ENCODE results near the gene TMEM201.

TMEM201 gene

DNA sequence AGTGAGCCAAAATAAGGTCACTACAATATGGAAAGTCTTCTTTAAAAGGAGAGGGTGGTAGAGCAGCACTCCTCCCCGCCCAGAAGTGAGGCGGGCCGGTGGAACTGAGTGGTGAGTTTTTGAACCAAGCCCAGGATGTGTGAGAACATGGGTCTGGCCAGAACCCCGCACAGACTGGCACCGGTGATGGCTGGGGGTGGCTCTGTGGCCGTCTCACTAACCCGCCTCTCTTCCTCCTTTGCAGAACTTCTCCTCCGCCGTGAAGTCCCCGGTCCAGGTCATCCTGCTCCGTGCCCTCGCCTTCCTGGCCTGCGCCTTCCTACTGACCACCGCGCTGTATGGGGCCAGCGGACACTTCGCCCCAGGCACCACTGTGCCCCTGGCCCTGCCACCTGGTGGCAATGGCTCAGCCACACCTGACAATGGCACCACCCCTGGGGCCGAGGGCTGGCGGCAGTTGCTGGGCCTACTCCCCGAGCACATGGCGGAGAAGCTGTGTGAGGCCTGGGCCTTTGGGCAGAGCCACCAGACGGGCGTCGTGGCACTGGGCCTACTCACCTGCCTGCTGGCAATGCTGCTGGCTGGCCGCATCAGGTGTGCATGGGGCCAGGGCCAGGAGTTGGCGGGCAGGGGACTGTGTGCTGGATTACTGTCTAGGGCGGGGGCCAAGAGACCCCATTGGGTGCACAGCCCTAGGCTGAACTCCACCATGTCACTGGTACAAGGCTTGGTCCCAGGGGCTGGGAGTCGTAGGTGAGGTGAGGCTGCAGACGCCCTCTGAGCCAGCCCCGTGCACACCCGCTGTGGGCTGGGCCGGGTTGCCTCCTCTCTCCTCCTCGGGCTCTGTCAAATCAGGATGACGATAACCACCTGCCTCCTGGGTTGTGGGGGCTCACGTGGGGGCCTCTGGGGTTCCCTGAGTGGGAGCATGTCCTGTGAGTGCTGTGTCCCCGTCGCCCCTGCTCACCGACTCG, 12.4 kb downstream of the TMEM201 start:
- H3K4me1 Mint-ChIP-seq (ENCODE audit: low read depth), result no peaks in the 10 kb centered on the region
- no peaks in the 10 kb centered on the region for H3K9me3 Mint-ChIP-seq
- H3K27me3 Mint-ChIP-seq, result no peaks in the 10 kb centered on the region
- H3K36me3 Mint-ChIP-seq (ENCODE audit: low read depth), result peaks cover 99% of the 10 kb centered on the region
- no peak overlapping the region for H3K4me3 Mint-ChIP-seq
- intact Hi-C loops (cut with micrococcal nuclease), result no loop called here
- H3K27ac Mint-ChIP-seq, result no peak overlapping the region

- Mint-ChIP-seq H3K4me3 (no peak overlapping the region), H3K9me3 (no peaks in the 10 kb centered on the region), H3K36me3 (ENCODE audit: low read depth) (peaks cover 98% of the 10 kb centered on the region), H3K27me3 (no peaks in the 10 kb centered on the region), H3K4me1 (ENCODE audit: low read depth) (no peaks in the 10 kb centered on the region), H3K27ac (no peak overlapping the region)
- intact Hi-C loops (cut with micrococcal nuclease), result no loop called here
Observed at GRCh38 chr1:9601942-9602793, 13.5 kb downstream of the TMEM201 start.

GRCh38 chr1:9602794-9603167, 14.1 kb downstream of the TMEM201 start:
- Mint-ChIP-seq H3K27ac (no peak overlapping the region), H3K4me1 (ENCODE audit: low read depth) (no peaks in the 10 kb centered on the region), H3K36me3 (ENCODE audit: low read depth) (peaks cover 98% of the 10 kb centered on the region), H3K9me3 (no peaks in the 10 kb centered on the region), H3K27me3 (no peaks in the 10 kb centered on the region), H3K4me3 (no peak overlapping the region)
- intact Hi-C loops (cut with micrococcal nuclease), result no loop called here

GRCh38 chr1:9603307-9603706, 14.6 kb downstream of the TMEM201 start:
- H3K4me1 Mint-ChIP-seq (ENCODE audit: low read depth), result no peaks in the 10 kb centered on the region
- H3K27ac Mint-ChIP-seq, result no peak overlapping the region
- H3K36me3 Mint-ChIP-seq (ENCODE audit: low read depth), result peaks cover 98% of the 10 kb centered on the region
- intact Hi-C loops (cut with micrococcal nuclease), result no loop called here
- H3K9me3 Mint-ChIP-seq, result no peaks in the 10 kb centered on the region
- H3K27me3 Mint-ChIP-seq, result no peaks in the 10 kb centered on the region
- H3K4me3 Mint-ChIP-seq, result no peak overlapping the region

GRCh38 chr1:9603766-9604753, 15.3 kb downstream of the TMEM201 start:
- H3K4me3 Mint-ChIP-seq, result no peak overlapping the region
- no peak overlapping the region for H3K27ac Mint-ChIP-seq
- H3K36me3 Mint-ChIP-seq (ENCODE audit: low read depth), result peaks cover 98% of the 10 kb centered on the region
- no peaks in the 10 kb centered on the region for H3K27me3 Mint-ChIP-seq
- intact Hi-C loops (cut with micrococcal nuclease), result no loop called here
- no peaks in the 10 kb centered on the region for H3K4me1 Mint-ChIP-seq (ENCODE audit: low read depth)
- no peaks in the 10 kb centered on the region for H3K9me3 Mint-ChIP-seq

- no peaks in the 10 kb centered on the region for H3K27me3 Mint-ChIP-seq
- no peaks in the 10 kb centered on the region for H3K9me3 Mint-ChIP-seq
- peaks cover 98% of the 10 kb centered on the region for H3K36me3 Mint-ChIP-seq (ENCODE audit: low read depth)
- no peaks in the 10 kb centered on the region for H3K4me1 Mint-ChIP-seq (ENCODE audit: low read depth)
- intact Hi-C loops (cut with micrococcal nuclease), result no loop called here
- no peak overlapping the region for H3K27ac Mint-ChIP-seq
- H3K4me3 Mint-ChIP-seq, result no peak overlapping the region
Observed at GRCh38 chr1:9604836-9605235, 16.1 kb downstream of the TMEM201 start.

DNA sequence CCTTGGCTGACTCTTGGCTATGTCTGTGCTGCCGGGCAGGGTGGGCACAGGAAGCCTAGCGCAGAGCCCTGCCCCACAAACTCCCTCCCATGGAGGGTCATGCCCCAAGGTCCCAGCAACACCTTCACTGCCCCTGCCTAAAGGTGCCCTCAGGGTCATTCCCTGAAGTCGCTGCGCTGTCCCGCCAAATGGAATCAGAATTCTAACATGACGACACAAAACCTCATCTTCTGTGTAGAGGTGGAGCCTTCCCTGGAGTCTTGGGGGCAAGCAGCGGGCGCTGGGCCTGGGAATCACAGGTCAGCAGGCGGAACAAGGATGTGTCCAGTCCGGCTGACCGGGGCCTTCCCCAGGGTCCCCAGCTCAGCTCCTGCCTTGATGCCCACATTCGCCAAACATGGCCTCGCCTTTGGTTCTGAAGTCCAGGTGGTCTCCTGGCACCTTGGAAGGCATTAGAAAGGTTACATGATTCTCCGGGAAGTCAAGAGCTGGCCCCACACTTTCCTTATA, 17.3 kb downstream of the TMEM201 start:
- Mint-ChIP-seq H3K4me3 (no peak overlapping the region), H3K27ac (no peak overlapping the region), H3K36me3 (ENCODE audit: low read depth) (peaks cover 98% of the 10 kb centered on the region), H3K4me1 (ENCODE audit: low read depth) (no peaks in the 10 kb centered on the region), H3K27me3 (no peaks in the 10 kb centered on the region), H3K9me3 (no peaks in the 10 kb centered on the region)
- intact Hi-C loops (cut with micrococcal nuclease), result no loop called here

- H3K27me3 Mint-ChIP-seq, result no peaks in the 10 kb centered on the region
- intact Hi-C loops (cut with micrococcal nuclease), result no loop called here
- peaks cover 98% of the 10 kb centered on the region for H3K36me3 Mint-ChIP-seq (ENCODE audit: low read depth)
- no peak overlapping the region for H3K27ac Mint-ChIP-seq
- H3K9me3 Mint-ChIP-seq, result no peaks in the 10 kb centered on the region
- H3K4me1 Mint-ChIP-seq (ENCODE audit: low read depth), result no peaks in the 10 kb centered on the region
- H3K4me3 Mint-ChIP-seq, result no peak overlapping the region
Observed at GRCh38 chr1:9606458-9606857, 17.7 kb downstream of the TMEM201 start.

DNA sequence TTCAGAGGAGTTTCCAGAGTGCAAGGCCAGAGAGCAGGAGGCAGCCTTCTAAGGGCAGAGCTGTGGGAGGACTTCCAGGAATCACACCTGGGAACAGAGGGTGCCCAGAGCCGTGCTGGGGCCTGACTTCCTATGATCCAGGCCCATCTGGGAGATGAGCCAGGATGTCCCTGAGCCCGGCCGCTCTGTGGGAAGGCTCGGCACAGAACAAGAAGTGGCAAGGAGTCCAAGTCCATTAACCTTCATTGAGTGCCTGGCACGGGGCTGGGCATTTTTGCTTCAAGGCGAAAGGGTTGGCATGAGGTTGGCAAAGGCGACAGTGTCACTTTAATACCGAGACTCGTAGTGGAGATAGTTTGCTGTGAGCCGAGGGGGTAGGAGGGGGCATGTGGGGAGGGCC, 18.2 kb downstream of the TMEM201 start:
- H3K4me3 Mint-ChIP-seq, result no peak overlapping the region
- H3K27ac Mint-ChIP-seq, result no peak overlapping the region
- H3K9me3 Mint-ChIP-seq, result no peaks in the 10 kb centered on the region
- peaks cover 98% of the 10 kb centered on the region for H3K36me3 Mint-ChIP-seq (ENCODE audit: low read depth)
- H3K27me3 Mint-ChIP-seq, result no peaks in the 10 kb centered on the region
- no peaks in the 10 kb centered on the region for H3K4me1 Mint-ChIP-seq (ENCODE audit: low read depth)
- intact Hi-C loops (cut with micrococcal nuclease), result no loop called here

DNA sequence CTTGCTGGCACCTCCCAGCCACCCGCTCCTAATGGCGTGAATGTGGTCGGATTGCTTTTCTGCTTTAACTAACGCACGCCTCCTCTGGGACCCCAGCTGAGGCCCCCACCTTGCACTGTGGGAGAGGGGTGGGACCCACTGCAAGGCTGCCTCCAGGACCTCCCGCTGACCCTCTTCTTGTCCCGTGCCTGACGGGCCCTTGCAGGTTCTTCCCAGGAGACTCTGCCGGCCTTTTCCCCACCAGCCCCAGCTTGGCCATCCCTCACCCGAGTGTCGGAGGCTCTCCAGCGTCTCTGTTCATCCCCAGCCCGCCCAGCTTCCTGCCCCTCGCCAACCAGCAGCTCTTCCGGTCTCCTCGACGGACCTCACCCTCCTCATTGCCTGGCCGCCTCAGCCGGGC, 18.6 kb downstream of the TMEM201 start:
- no peak overlapping the region for H3K4me3 Mint-ChIP-seq
- no peak overlapping the region for H3K27ac Mint-ChIP-seq
- no peaks in the 10 kb centered on the region for H3K27me3 Mint-ChIP-seq
- no peaks in the 10 kb centered on the region for H3K9me3 Mint-ChIP-seq
- peaks cover 98% of the 10 kb centered on the region for H3K36me3 Mint-ChIP-seq (ENCODE audit: low read depth)
- no peaks in the 10 kb centered on the region for H3K4me1 Mint-ChIP-seq (ENCODE audit: low read depth)
- intact Hi-C loops (cut with micrococcal nuclease), result no loop called here

DNA sequence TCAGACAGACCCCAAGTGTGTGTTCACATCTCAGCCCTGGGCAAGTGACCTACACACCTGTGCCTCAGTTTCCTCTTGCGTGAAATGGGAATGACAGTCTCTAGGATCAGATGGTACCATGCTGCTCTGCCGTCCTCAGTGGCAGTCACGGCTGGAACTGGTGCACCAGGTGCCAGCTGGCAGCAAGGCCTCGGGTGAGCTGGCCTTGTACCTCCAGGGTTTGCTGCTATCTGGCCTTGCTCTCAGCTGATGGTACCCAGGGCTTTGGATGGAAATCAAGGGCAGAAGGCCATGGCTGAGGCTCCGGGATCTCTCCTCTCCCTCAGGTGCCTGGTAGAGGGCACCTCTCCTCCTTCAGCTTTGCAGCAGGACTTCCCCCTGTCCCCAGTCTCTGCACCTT, 21.3 kb downstream of the TMEM201 start:
- no peaks in the 10 kb centered on the region for H3K27me3 Mint-ChIP-seq
- no peaks in the 10 kb centered on the region for H3K9me3 Mint-ChIP-seq
- no peak overlapping the region for H3K4me3 Mint-ChIP-seq
- peaks cover 90% of the 10 kb centered on the region for H3K36me3 Mint-ChIP-seq (ENCODE audit: low read depth)
- no peak overlapping the region for H3K27ac Mint-ChIP-seq
- intact Hi-C loops (cut with micrococcal nuclease), result no loop called here
- no peaks in the 10 kb centered on the region for H3K4me1 Mint-ChIP-seq (ENCODE audit: low read depth)

- intact Hi-C loops (cut with micrococcal nuclease), result no loop called here
- Mint-ChIP-seq H3K36me3 (ENCODE audit: low read depth) (peaks cover 85% of the 10 kb centered on the region), H3K9me3 (no peaks in the 10 kb centered on the region), H3K4me3 (no peak overlapping the region), H3K4me1 (ENCODE audit: low read depth) (no peaks in the 10 kb centered on the region), H3K27ac (no peak overlapping the region), H3K27me3 (no peaks in the 10 kb centered on the region)
Observed at GRCh38 chr1:9610548-9610947, 21.8 kb downstream of the TMEM201 start.

DNA sequence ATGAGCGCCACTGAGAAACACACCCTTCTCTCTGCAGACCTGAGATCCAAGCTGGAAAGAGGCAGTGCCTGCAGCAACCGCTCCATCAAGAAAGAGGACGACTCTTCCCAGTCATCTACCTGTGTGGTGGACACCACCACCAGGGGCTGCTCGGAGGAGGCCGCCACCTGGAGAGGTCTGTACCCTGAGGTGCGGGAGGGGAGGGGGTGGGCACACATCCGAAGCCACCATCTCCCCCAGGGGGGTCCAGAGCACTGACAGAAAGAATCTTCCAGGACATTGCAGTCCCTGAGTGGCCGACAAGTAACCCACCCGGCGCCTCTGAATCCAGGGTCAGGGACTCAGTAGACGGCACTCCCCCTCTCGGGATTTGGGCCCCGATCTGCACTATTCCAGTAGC, 23.0 kb downstream of the TMEM201 start:
- H3K36me3 Mint-ChIP-seq (ENCODE audit: low read depth), result peaks cover 75% of the 10 kb centered on the region
- intact Hi-C loops (cut with micrococcal nuclease), result no loop called here
- no peaks in the 10 kb centered on the region for H3K4me1 Mint-ChIP-seq (ENCODE audit: low read depth)
- no peak overlapping the region for H3K4me3 Mint-ChIP-seq
- H3K27ac Mint-ChIP-seq, result no peak overlapping the region
- H3K27me3 Mint-ChIP-seq, result peaks cover 2% of the 10 kb centered on the region
- H3K9me3 Mint-ChIP-seq, result no peaks in the 10 kb centered on the region

Data from dendritic cell treated with granulocyte-macrophage colony-stimulating factor and Interleukin-4, amounts not matched to agents 40 ng/mL and 50 ng/mL, for 4 days (primary cell).